ENCODE results near the gene SFMBT2.

The SFMBT2 gene

DNA sequence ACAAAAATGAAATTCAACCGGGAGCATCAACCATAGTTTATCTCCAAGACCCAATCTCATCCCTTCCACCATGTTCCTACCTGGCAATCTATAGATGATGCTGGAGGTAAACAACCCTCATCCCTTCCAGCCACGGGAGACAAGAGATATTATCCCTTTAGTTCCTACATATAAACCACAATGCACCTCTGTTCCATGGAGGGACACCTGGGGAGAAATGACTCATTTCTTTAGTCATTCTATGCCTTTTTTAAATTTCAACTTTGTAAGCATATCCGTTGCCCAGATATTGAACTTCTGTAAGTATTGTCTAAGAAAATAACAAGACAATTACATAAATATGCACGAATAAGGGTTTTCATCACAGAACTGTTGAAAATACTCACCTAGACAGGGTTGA, 15.5 kb upstream of the SFMBT2 start:
- no peak for DNase-seq (ENCODE audit: low read depth in 2 of 3, low spot score in 2 of 3)

DNA sequence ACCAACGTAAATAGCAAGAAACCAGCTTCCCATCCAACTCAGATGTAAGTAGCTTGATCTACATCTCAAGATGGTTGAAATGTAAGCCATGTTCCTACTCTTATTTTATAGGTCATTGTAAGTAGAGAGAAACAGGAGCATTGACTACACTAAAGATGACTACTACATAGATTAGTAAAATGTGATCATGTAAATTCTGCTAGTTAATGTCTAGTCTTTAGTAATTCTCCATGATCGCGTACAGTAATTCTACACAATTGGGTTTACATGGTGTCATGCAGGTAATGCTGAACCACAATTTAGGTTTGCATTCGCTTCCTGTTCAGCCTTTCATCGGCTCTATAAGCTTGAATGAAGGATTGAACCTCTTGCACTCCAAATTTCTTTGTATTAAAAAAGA, 14.9 kb upstream of the SFMBT2 start:
- DNase-seq (ENCODE audit: low read depth in 2 of 3, low spot score in 2 of 3) = no peak

GRCh38 chr10:7424919-7425318, 14.1 kb upstream of the SFMBT2 start:
- DNase-seq (ENCODE audit: low read depth in 2 of 3, low spot score in 2 of 3) = no peak

GRCh38 chr10:7424315-7424714, 13.5 kb upstream of the SFMBT2 start:
- peak in 1 of 3 experiments; percentile 9 for DNase-seq (ENCODE audit: low read depth in 2 of 3, low spot score in 2 of 3)

DNA sequence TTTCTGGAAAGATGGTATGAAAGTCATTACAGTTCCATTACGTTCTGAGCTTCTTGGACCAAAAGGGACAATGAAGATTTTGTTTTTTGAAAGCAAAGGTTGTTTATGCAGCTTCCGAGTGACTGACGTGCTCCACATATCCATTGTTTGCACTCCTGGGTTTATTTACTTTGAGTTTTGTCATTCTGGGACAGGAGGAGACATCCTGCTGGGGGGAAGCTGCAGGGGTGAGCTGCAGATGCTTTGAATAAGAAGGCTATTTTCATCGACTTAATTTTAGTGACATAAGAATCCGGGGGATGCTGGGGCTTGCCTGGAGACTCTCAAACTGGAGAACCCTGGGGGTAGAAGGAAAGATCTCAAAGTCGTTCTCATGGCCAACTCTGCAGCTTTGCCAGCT, 12.7 kb upstream of the SFMBT2 start:
- DNase-seq (ENCODE audit: low read depth in 2 of 3, low spot score in 2 of 3) = no peak

DNA sequence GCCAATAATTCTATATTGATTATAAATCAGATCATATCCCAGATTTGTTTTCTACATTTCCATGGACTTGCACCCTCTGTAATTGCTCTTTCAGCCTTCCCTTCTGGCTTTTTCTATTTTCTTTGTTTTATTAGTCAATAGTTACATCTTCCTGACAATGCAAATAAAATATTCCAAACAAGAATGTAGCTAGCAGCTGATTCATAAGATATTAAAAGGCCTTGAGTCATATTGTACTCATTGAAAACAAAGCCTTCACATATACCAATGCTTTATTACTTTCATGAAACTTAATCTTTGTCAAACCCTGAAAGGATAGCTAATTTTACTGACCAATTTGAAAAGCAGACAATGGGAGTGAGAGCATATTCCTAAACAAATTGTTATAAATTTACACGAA, 10.7 kb upstream of the SFMBT2 start:
- DNase-seq (ENCODE audit: low read depth in 2 of 3, low spot score in 2 of 3) = no peak

DNA sequence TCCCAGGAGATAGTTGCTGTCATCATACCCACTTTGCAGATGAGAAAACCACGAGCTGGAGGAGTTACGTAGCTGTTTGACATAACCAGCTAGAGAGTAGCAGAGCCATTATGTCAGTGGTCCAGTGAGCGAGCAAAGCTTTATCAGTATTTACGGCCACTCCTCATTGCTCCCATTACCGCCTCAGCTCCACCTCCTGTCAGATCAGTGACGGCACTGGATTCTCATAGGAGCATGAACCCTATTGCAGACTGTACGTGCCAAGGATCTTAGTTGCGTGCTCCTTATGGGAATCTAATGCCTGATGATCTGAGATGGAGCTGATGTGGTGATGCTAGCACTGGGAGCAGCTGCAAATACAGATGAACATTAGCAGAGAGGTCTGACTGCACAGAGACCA, 9.2 kb upstream of the SFMBT2 start:
- no peak for DNase-seq (ENCODE audit: low read depth in 2 of 3, low spot score in 2 of 3)

DNA sequence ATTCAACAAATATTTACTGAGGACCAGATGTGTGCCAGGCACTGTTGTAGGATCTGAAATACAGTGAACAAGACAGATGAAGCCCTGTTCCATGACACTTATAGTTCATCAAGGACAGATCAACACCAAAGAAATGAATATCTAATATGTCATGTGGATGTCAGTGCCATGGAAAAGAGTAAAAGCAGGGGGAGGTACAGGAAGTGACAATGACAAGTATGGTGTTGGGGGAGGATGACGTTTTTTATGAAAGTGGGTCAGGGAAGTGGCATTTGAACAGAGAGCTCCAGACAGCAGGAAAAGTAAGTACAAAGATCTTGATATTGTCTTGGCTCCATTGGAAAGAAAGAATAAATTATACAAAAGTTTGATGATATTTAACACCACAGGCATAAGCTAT, 7.0 kb upstream of the SFMBT2 start:
- DNase-seq (ENCODE audit: low read depth in 2 of 3, low spot score in 2 of 3) = no peak

DNA sequence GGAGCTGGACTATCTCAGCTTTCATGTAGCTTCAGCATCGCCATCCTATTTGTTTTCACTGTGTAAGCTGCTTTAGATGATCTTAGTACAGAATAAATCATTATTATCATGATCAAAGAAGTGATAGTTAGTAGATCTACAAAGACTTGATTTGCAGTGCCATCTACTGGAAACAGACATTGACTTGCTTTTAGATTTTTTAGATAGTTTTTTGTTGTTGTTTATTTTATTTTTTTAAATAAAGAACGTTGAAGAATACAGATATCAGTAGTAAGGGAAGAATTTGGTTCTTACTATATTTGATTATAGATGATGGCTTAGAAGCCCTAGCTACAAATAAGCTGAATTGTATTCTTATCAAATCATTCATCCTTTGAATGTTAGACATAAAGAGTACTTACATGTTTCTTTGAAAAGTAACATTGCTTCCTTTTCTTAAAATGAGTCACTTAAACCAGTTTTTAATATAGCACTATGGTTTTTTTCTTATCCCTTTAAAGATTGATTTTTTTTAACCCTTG, 6.3 kb upstream of the SFMBT2 start:
- no peak for DNase-seq (ENCODE audit: low read depth in 2 of 3, low spot score in 2 of 3)

DNA sequence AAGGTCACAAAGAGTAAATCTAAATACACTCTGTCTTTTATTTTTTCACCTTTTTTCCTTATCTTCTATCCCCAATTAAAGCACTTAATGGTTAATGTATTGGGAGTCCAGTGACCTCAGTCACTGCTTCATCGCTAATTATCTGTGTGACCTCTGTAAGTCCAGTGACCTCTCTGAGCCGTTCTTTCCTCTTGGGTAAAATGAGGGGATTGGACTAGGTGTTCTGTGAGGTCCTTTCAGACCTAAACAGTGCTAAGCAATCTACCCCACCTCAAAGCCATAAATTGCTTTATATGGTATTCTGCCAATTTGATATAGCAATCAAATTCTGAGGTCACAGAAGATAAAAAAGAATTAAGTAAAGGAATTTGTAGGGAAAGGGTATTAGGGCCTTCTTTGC, 3.9 kb upstream of the SFMBT2 start:
- DNase-seq (ENCODE audit: low read depth in 2 of 3, low spot score in 2 of 3) = no peak

- no peak for DNase-seq (ENCODE audit: low read depth in 2 of 3, low spot score in 2 of 3)
Observed at GRCh38 chr10:7412928-7413282, 2.1 kb upstream of the SFMBT2 start.

DNA sequence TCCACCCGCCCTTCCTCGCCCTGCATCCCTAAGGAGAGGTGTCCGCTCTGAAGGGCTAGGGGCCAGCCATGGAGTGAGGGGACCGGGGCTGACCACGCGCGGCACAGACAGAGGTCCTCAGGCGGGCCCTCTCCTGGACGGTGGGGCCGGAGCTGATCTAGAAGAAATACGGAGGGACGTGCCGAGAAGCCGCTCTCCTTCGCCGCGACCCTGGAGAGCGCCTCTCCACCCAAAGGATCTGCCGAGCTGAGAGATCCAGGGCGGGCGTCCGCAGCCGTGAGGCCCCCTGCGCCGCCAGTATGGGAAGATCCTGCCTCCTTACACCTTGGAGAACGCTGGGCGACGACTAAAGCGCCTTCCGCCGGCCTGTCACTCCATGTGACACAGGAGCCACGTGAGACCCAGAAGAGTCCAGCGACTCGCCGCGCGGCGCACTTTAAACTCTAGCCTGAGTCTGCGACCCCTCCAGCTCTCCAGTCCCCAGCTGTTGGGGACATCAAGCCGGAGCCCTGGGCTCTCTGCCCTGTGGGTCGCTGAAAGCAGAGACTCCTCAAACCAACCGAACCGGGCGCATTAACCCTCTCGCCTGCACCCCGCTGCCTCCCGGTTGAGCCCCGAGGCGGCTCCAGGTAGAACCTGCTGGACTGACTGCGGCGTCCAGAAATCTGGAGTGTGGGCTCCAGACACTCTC, 1.5 kb upstream of the SFMBT2 start:
- DNase-seq (ENCODE audit: low read depth in 2 of 3, low spot score in 2 of 3) = peak; percentile 8 to 23 (median 19)

DNA sequence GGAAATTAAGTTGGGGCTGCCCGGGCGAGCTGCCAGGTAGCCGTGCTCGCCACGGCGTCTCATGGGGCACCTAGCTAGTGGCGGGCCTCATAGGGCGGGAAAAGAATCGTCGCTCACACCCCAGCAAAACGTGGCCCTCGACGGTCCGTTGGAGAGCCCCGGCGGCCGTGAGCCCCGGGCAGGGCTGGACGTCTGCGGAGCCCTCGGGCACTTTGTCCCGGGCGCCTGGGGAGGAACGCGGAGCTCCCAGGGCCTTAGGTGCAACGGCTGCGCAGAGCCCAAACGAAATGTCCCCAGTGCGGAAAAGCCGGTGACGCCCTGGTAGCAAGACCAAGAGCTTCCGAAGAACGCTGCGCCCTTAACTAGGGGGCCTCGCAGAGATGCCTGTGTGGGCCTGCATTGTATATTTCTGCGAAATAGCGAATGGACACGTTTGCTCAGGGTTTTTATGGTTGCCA, 866 bp upstream of the SFMBT2 start:
- DNase-seq (ENCODE audit: low read depth in 2 of 3, low spot score in 2 of 3) = peak in 1 of 3 experiments; percentile 25

DNA sequence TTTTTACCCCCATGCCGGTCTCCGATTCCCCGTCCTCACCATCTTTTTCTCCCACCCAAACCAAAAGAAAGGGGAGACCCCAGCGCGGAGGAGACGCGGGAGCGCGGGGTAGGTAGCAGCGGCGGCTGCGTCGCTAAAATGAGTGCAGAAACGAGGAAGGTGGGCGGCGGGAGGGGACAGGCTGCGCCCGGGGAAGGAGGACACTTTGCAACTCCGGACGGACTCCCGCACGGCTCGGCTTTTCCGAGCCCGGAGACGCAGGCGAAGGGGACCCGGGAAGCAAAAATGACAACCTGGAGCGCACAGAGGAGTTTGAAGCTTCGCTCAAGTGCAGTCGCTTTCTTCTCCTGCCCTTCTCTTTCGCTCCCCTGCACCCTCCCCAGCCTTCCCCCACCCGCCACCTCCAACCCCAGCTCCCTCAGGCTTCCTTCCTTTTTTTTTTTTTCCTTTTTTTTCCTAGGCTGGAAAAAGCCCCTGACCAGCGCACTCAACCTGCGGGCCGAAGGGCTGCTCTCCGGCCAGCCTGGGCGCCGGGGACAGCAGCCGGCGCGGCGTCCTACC, 453 bp downstream of the SFMBT2 start:
- peak; percentile 23 to 26 (median 24) for DNase-seq (ENCODE audit: low read depth in 2 of 3, low spot score in 2 of 3)

- DNase-seq (ENCODE audit: low read depth in 2 of 3, low spot score in 2 of 3) = peak in 2 of 3 experiments; percentile 17
Observed at GRCh38 chr10:7409732-7410168, 1.1 kb downstream of the SFMBT2 start.

DNA sequence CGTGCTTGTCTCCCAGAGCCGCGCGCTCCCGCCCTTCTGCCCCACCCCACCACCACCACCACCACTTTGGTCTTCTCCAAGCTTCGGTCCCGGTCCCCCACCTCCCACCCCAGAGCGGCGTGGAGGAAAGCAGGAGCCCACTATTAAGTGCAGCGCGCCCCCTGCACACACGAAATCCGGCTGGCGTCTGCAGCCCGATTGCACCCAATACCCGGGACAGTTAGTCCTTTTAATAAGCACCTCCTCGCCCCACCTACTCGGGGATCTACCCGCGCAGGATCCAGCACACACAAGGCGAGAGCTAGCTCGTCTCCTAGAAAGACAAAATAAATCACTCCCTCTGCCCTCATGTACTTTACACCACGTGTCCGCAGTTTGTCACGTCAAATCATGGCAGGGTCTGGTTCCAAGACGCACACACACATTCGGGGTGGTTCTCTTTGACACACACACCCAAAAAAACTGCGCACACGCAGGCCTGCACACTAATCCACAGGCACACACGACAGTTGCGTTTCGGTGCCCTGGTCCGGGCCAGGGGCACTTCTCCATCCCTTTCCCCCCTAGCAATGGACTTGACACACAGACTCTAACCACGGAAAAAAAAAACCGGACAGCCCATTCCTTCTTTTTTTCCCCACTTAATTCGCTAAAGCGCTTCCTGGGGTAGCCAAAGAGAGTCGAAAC, 1.6 kb downstream of the SFMBT2 start:
- peak; percentile 30 to 46 (median 40) for DNase-seq (ENCODE audit: low read depth in 2 of 3, low spot score in 2 of 3)

- DNase-seq (ENCODE audit: low read depth in 2 of 3, low spot score in 2 of 3) = peak; percentile 18 to 46 (median 44)
Observed at GRCh38 chr10:7408291-7409044, 2.4 kb downstream of the SFMBT2 start.

- peak; percentile 14 to 31 (median 22) for DNase-seq (ENCODE audit: low read depth in 2 of 3, low spot score in 2 of 3)
Observed at GRCh38 chr10:7407368-7408290, 3.2 kb downstream of the SFMBT2 start.

DNA sequence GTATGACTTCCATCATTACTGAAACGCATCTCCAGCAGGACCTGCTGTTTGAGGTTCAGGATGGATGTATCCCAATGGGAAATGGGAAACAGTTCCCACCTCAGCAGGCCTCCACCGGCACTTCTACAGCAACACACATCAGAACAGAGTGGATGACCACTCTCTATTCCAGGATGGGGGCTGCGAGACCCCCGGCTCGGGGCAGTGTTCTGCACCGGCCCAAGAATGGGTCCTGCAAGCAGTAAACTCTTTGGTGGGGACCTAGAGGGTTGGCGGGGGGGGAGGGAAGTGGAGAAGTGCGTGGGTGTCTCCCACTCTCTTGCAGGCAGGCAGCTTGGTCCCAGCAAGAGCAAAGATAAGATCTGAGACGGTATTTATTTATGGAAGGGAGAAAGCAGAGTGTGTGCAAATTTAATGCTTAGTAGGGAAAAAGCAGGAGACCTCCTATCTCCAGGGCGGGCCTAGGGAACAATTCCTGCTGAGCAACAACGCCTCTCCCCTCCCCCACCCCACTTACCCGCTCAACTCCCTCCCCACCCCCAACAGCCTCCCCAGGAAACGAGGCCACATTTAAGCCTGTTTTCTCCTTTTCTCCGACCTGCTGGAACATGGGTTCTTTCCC, 4.0 kb downstream of the SFMBT2 start:
- DNase-seq (ENCODE audit: low read depth in 2 of 3, low spot score in 2 of 3) = no peak

DNA sequence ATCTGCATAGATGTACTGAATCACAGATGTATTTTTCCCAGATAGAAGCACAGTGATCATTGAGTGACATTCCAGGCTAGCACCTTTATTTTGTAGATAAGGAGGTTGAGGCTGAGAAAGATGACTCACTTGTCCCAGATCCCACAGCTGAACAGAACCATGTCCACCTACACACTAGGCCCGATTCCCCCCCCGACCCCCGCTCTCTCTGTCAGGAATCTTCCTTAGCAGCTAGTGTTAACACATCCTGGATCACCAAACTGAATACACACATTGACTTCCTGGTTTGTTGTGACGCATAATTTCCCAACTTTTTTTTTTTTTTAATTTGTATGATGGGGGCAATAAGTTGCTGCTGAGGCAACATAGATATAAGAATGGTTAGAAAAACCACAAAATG, 5.2 kb downstream of the SFMBT2 start:
- no peak for DNase-seq (ENCODE audit: low read depth in 2 of 3, low spot score in 2 of 3)

All from activated CD8-positive, alpha-beta memory T cell treated with anti-CD3 and anti-CD28 coated beads for 48 hours (primary cell).